ENCODE measurements around the gene ESPN. TPM values are rescaled to one million over a fixed set of nuclear protein-coding genes. Genes with fewer than 3 reads are reported as not detected.
A peak's percentile ranks its signal among the peaks of the same experiment; 100 is the strongest.
"Not testable (repeated sequence)": the region's sequence is repeated elsewhere in the genome, so short reads cannot be mapped to it uniquely, and the experiment has no call there.

The ESPN gene
- total and polyA plus RNA-seq, 4 donors: 0.66 to 7.4 (median 3.3) TPM

- no peak overlapping the region for H3K4me3 ChIP-seq (ENCODE audit: low read depth, low read length)
- peaks cover 38% of the 10 kb centered on the region for H3K4me1 ChIP-seq (ENCODE audit: control insufficient read depth, insufficient read depth, low read length)
- H3K9me3 ChIP-seq (ENCODE audit: control insufficient read depth, insufficient read depth, low read length): no peaks in the 10 kb centered on the region
- H3K27ac ChIP-seq (ENCODE audit: low read depth, low read length): no peak overlapping the region
- DNase-seq (ENCODE audit: low read depth in 4 of 6, low spot score in 6 of 6): no peak
- H3K36me3 ChIP-seq (ENCODE audit: control insufficient read depth, insufficient read depth, low read length): peaks cover 1% of the 10 kb centered on the region
- WGBS (ENCODE audit: insufficient coverage): 62% methylated on average over 4 of the region's 4 CpGs
- H3K27me3 ChIP-seq (ENCODE audit: control insufficient read depth, insufficient read depth, low read length): peaks cover 47% of the 10 kb centered on the region
Observed at GRCh38 chr1:6446665-6447015, 22.1 kb downstream of the ESPN start.

DNA sequence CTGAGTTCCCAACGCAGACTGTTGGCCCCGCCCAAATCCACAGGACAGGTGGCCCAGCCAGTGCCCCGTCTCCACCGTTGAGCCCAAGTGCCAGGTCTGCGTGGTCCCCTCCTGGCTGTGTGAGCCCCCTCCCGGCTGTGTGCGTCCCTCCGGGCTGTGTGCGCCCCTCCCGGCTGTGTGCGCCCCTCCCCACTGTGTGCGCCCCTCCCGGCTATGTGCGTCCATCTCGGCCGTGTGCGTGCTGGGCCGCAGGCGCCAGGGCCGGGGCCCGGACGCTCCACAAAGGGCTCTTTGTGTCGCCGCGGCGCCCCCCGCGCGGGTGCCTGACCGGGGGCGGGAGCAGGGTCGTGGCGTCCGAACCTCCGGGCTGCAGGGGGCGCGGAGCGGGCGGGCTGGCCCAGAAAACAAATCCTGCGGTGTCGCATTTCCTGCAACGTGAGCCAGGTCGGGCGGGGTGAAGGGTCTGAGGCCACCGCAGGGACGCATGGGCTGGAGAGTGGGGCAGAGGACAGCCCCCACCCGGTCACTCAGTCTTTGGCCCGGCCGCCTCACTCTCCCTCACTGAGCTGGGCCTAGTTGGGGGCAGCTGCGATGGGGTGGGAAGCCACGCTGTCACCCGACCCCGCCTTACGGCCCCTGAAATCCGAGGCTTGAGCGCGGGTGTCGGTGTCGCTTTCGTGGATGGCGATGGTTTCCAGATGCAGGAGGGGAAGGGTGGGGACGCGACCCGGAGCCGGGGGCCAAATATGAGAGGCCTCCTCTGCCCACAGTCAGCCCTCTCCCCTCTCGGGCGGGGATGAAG, 22.6 kb downstream of the ESPN start:
- DNase-seq (ENCODE audit: low read depth in 4 of 6, low spot score in 6 of 6): peak in 1 of 6 donors; percentile 47
- H3K27me3 ChIP-seq (ENCODE audit: control insufficient read depth, insufficient read depth, low read length): peaks cover 50% of the 10 kb centered on the region

GRCh38 chr1:6447818-6448748, 23.5 kb downstream of the ESPN start:
- Histone ChIP-seq H3K4me3 (ENCODE audit: low read depth, low read length) (no peak overlapping the region), H3K4me1 (ENCODE audit: control insufficient read depth, insufficient read depth, low read length) (peaks cover 38% of the 10 kb centered on the region), H3K36me3 (ENCODE audit: control insufficient read depth, insufficient read depth, low read length) (peaks cover 3% of the 10 kb centered on the region), H3K27me3 (ENCODE audit: control insufficient read depth, insufficient read depth, low read length) (peaks cover 53% of the 10 kb centered on the region), H3K27ac (ENCODE audit: low read depth, low read length) (no peak overlapping the region), H3K9me3 (ENCODE audit: control insufficient read depth, insufficient read depth, low read length) (no peaks in the 10 kb centered on the region)
- DNase-seq (ENCODE audit: low read depth in 4 of 6, low spot score in 6 of 6): no peak
- WGBS (ENCODE audit: insufficient coverage): 3% methylated on average over 68 of the region's 68 CpGs

More for the DNA sequence above, 22.6 kb downstream of the ESPN start:
- peaks cover 3% of the 10 kb centered on the region for H3K36me3 ChIP-seq (ENCODE audit: control insufficient read depth, insufficient read depth, low read length)
- no peak overlapping the region for H3K4me3 ChIP-seq (ENCODE audit: low read depth, low read length)
- 5% methylated on average over 53 of the region's 67 CpGs for WGBS (ENCODE audit: insufficient coverage)
- no peak overlapping the region for H3K27ac ChIP-seq (ENCODE audit: low read depth, low read length)
- H3K4me1 ChIP-seq (ENCODE audit: control insufficient read depth, insufficient read depth, low read length): peaks cover 38% of the 10 kb centered on the region
- no peaks in the 10 kb centered on the region for H3K9me3 ChIP-seq (ENCODE audit: control insufficient read depth, insufficient read depth, low read length)

DNA sequence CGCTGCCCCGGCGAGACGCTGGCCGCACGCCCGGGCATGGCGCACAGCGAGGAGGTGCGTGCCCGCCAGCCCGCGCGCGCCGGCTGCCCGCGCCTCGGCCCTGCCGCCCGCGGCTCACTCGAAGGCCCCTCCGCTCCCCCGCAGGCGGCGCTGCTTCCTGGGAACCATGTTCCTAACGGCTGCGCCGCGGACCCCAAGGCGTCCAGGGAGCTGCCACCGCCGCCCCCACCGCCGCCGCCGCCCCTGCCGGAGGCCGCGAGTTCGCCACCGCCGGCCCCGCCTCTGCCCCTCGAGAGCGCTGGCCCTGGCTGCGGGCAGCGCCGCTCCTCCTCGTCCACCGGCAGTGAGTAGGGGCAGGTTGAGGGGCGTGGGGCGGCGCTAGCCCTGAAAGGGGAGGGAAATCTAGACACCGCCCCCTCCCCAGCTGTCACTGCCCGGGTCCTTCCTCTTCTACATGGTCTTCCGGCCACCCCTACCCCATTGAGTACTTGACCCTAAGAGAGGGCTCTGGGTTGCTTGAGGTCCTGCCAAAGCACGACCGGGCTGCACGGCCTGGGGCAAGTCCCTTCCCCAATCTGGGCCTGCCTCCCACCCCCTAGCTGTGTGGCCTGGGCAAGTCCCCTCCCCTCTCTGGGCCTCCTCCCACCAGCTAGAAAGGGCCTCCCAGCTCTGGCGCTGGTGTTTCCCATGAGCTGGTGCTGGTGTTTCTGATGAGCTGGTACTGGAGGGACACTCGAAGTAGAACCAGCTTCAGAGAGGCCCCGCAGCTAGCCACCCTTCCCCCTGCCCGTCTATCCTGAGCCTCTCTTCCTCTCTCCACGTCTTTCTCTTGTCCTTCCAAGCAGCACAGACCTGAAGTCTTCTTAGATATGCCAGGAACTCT, 24.4 kb downstream of the ESPN start:
- 4% methylated on average over 55 of the region's 66 CpGs for WGBS (ENCODE audit: insufficient coverage)
- Histone ChIP-seq H3K27me3 (ENCODE audit: control insufficient read depth, insufficient read depth, low read length) (peaks cover 60% of the 10 kb centered on the region), H3K4me3 (ENCODE audit: low read depth, low read length) (no peak overlapping the region), H3K9me3 (ENCODE audit: control insufficient read depth, insufficient read depth, low read length) (no peaks in the 10 kb centered on the region), H3K27ac (ENCODE audit: low read depth, low read length) (no peak overlapping the region), H3K4me1 (ENCODE audit: control insufficient read depth, insufficient read depth, low read length) (peaks cover 41% of the 10 kb centered on the region), H3K36me3 (ENCODE audit: control insufficient read depth, insufficient read depth, low read length) (peaks cover 3% of the 10 kb centered on the region)
- peak in 2 of 6 donors; percentile 60 to 72 for DNase-seq (ENCODE audit: low read depth in 4 of 6, low spot score in 6 of 6)

DNA sequence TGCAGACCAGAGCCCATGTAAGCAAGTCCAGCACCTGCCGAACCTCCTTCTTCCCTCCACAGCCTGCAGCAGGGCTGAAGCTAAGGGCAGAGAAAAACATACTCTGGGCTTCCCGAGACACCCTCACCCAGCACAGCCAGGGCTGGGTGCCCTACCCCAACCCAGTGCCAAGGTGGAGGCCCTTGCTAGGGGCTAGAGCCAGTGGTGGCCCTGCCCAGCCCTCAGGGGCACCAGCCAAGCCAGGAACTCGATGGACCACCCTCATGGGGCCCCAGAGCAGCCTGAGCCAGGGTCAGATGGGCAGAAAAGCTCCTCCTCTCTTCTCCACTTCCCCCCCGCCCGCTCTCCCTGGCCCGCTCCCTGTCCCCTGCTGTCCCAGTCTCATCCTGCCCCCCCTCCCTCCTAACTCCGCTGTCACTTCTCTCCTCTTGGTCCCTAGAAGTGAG, 25.5 kb downstream of the ESPN start:
- no peak for DNase-seq (ENCODE audit: low read depth in 4 of 6, low spot score in 6 of 6)
- peaks cover 67% of the 10 kb centered on the region for H3K27me3 ChIP-seq (ENCODE audit: control insufficient read depth, insufficient read depth, low read length)
- H3K36me3 ChIP-seq (ENCODE audit: control insufficient read depth, insufficient read depth, low read length): peaks cover 3% of the 10 kb centered on the region
- WGBS (ENCODE audit: insufficient coverage): 54% methylated on average over 3 of the region's 7 CpGs
- H3K9me3 ChIP-seq (ENCODE audit: control insufficient read depth, insufficient read depth, low read length): no peaks in the 10 kb centered on the region
- H3K27ac ChIP-seq (ENCODE audit: low read depth, low read length): no peak overlapping the region
- H3K4me3 ChIP-seq (ENCODE audit: low read depth, low read length): no peak overlapping the region
- H3K4me1 ChIP-seq (ENCODE audit: control insufficient read depth, insufficient read depth, low read length): peaks cover 45% of the 10 kb centered on the region

GRCh38 chr1:6450486-6450885, 25.9 kb downstream of the ESPN start:
- not testable (repeated sequence) for DNase-seq (ENCODE audit: low read depth in 4 of 6, low spot score in 6 of 6); H3K36me3 ChIP-seq (ENCODE audit: control insufficient read depth, insufficient read depth, low read length); H3K27ac ChIP-seq (ENCODE audit: low read depth, low read length); H3K4me3 ChIP-seq (ENCODE audit: low read depth, low read length); H3K9me3 ChIP-seq (ENCODE audit: control insufficient read depth, insufficient read depth, low read length)
- Histone ChIP-seq H3K27me3 (ENCODE audit: control insufficient read depth, insufficient read depth, low read length) (peaks cover 68% of the 10 kb centered on the region), H3K4me1 (ENCODE audit: control insufficient read depth, insufficient read depth, low read length) (peaks cover 45% of the 10 kb centered on the region)
- WGBS (ENCODE audit: insufficient coverage): 64% methylated on average over 6 of the region's 10 CpGs

GRCh38 chr1:6450943-6451373, 26.4 kb downstream of the ESPN start:
- 71% methylated on average over 6 of the region's 6 CpGs for WGBS (ENCODE audit: insufficient coverage)

DNA sequence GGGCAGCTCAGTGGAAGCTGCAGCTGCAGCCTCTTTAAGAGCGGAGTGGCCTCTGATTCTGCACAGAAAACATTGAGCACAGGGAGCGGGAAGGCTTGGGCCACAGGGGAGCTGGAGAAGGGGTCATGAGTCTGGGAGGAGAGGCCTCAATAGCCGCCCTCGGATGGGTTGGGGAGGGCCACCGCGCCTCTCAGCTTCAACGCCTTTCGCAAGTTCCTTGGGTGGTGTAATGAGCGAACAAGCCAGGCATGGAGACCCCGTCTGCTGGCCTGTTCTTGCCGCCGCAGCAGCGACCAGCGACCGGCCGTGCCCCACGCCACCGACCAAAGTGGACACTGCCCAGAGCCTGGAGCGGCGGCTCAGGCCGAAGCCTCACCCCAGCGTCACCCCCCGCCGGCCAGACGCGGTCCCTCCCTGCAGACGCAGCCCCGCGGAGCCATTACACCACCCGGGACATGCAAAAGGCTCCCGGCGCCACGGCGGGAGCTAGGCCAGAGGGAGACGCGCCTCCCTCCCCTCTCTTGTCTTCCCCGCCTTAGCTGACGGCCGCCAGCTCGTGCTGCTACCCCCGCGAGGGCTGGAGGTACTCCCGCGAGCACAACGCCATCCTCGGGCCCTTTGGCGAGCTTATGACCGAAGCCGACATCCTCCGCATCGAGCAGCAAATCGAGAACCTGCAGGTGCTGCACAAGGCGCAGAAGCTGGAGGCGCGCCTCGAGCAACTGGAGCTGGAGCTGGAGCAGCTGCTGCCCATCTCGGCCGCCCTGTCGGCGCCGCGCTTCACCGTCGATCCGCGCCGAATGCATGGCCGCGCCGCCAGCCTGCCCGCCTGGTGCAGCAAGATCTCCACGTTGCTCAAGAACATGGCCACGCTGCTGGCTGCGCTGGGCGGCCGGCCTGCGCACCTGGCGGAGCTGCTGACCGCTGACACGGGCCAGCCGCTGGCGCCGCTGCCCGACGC, 29.6 kb downstream of the ESPN start:
- DNase-seq (ENCODE audit: low read depth in 4 of 6, low spot score in 6 of 6): peak in 2 of 6 donors; percentile 36 to 50
- not testable (repeated sequence) for H3K36me3 ChIP-seq (ENCODE audit: control insufficient read depth, insufficient read depth, low read length); H3K4me3 ChIP-seq (ENCODE audit: low read depth, low read length); H3K9me3 ChIP-seq (ENCODE audit: control insufficient read depth, insufficient read depth, low read length); H3K27ac ChIP-seq (ENCODE audit: low read depth, low read length)
- 14% methylated on average over 85 of the region's 85 CpGs for WGBS (ENCODE audit: insufficient coverage)
- Histone ChIP-seq H3K27me3 (ENCODE audit: control insufficient read depth, insufficient read depth, low read length) (peaks cover 61% of the 10 kb centered on the region), H3K4me1 (ENCODE audit: control insufficient read depth, insufficient read depth, low read length) (peaks cover 19% of the 10 kb centered on the region)

More at GRCh38 chr1:6450943-6451373, 26.4 kb downstream of the ESPN start:
- Histone ChIP-seq H3K4me3 (ENCODE audit: low read depth, low read length) (no peak overlapping the region), H3K27ac (ENCODE audit: low read depth, low read length) (no peak overlapping the region), H3K4me1 (ENCODE audit: control insufficient read depth, insufficient read depth, low read length) (peaks cover 45% of the 10 kb centered on the region), H3K9me3 (ENCODE audit: control insufficient read depth, insufficient read depth, low read length) (no peaks in the 10 kb centered on the region), H3K36me3 (ENCODE audit: control insufficient read depth, insufficient read depth, low read length) (peaks cover 6% of the 10 kb centered on the region), H3K27me3 (ENCODE audit: control insufficient read depth, insufficient read depth, low read length) (peaks cover 72% of the 10 kb centered on the region)
- no peak for DNase-seq (ENCODE audit: low read depth in 4 of 6, low spot score in 6 of 6)

Data from spinal cord (tissue), 10 donors.